HG02970 (cell line): ENCODE results near the gene ANKRD10.

Experiments
- ATAC-seq: cut with Tn5 transposase; IDR thresholded peaks from one replicate; pipeline ENCODE4 v1.9.1; 2021; ENCODE audit warnings: mild to moderate bottlenecking, moderate library complexity, moderate number of reproducible peaks; ENCODE audit not compliant: unreplicated experiment, low FRiP score

The ANKRD10 gene

GRCh38 chr13:110945928-110946570 lies 31.2 kb upstream of the ANKRD10 start:
- ATAC-seq = no peak

- no peak for ATAC-seq
These were observed 30.4 kb upstream of the ANKRD10 start for GRCh38 chr13:110944968-110945927.

DNA sequence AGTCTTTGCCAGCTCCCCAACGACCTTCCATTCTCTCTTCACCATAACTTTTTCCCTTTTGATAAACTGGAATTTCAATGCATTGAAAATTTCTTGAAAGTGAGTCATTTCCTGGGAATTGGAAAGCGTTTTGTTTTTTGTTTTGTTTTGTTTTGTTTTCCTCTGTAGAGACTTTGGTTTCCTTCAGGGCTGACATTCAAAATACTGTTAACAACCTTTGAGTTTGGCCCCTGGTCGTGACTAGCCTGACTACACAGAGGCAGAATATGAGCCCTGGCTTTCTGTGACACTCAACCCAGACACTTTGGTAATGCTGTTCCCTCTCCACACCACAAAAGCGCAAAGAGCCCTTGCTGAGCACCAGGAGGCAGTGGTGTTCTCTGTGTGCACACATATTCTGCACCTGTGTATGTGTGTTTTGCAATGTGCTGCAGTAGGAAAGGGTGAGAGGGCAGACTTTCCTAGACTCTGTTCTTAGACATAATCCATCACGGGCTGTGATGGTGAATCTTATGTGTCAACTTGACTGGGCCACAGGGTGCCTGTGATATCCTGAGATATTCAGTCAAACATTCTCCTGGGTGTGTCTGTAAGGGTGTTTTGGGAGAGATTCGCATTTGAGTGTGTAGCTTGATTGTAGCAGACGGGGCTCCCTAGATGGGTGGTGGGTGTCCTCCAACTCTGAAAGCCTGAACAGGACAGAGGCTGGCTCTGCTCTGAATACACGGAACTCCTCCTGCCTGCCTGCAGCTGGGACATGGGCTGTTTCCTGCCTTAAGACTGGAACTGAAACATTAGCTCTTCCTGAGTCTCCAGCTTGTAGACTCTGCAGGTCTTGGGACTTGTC lies 29.5 kb upstream of the ANKRD10 start:
- ATAC-seq = no peak

GRCh38 chr13:110942248-110942981 lies 27.5 kb upstream of the ANKRD10 start:
- no peak for ATAC-seq

GRCh38 chr13:110938662-110939421 lies 24.0 kb upstream of the ANKRD10 start:
- no peak for ATAC-seq

DNA sequence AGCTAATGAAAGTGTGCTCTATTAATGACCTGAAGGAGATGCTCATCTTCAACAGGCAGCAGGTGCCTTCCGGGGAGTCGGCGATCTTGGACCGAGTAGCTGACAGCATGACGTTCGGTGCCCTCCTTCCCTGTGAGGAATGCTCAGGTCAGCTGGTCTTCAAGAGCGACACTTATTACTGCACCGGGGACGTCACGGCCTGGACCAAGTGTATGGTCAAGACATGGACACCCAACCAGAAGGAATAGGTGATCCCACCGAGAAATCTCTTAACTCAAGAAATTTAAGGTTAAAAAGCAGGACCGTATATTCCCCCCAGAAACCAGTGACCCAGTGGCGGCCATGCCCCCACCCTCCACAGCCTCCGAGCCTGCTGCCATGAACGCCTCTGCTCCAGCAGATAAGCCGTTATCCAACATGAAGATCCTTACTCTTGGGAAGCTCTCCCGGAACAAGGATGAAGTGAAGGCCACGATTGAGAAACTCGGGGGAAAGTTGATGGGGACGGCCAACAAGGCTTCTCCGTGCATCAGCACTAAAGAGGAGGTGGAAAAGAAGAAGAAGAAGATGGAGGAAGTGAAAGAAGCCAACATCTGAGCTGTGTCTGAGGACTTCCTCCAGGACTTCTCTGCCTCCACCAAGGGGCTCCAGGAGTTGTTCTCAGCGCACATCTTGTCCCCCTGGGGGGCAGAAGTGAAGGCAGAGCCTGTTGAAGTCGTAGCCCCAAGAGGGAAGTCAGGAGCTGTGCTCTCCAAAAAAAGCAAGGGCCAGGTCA lies 22.8 kb upstream of the ANKRD10 start:
- ATAC-seq = no peak

DNA sequence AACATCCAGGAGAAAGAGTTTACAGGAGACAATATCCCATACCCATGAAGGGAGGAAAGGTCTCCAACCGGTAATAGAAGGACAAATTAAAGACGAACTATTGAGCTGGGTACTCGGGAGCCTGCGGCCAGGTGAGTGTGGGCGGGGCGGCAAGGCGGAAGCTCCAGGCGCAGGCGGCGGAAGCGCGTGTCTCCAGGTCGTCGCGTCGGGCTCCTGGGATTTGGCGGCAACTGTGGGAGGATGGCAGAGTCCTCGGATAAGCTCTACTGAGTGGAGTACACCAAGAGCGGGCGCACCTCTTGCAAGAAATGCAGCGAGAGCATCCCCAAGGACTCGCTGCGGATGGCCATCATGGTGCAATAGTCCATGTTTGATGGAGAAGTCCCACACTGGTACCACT lies 21.6 kb upstream of the ANKRD10 start:
- no peak for ATAC-seq

DNA sequence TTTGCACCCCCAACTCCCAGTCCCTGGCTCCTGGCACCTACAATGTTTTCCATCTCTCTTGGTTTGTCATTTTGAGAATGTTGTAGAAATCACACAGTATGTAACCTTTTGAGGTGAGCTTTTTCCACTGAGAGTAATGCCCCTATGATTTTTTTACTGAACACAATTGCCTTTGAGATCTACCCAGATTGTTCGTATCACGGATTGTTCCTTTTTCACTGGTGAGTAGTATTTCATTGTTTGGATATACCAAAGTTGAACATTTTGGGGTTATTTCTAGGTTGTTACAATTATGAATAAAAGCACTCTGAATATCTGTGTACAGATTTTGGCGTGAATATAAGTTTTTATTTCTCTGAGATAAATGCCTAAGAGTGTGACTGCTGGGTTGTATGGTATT lies 17.7 kb upstream of the ANKRD10 start:
- no peak for ATAC-seq

DNA sequence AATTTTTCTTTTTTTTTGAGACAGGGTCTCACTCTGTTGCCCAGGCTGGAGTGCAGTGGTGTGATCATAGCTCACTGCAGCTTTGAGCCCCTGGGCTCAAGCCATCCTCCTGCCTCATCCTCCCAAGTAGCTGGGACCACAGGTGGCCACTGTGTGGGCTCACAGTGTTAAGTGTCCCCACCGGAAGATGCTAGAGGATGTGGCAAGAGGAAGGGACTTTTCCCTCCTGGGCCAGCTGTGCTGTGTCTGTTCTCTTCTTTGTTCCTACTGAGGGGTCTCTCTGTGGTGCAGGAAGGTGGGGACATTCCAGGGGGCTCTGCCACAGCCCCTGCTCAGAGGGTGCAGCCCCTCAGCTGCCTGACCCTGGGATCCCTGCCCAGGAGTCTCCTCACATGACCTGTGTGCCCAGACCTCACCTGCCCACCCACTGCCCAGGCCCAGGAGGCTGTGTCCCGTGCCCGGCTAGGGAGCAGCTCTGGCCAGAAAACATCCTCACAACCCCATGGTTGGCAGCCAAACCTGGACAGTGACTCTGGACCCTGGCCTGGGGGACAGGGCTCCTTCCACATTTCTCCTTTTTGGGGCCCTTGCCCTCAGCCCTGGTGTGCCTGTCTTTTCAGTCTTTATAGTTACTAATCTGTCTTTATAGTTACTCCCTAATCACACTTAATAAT lies 14.4 kb upstream of the ANKRD10 start:
- ATAC-seq = no peak

DNA sequence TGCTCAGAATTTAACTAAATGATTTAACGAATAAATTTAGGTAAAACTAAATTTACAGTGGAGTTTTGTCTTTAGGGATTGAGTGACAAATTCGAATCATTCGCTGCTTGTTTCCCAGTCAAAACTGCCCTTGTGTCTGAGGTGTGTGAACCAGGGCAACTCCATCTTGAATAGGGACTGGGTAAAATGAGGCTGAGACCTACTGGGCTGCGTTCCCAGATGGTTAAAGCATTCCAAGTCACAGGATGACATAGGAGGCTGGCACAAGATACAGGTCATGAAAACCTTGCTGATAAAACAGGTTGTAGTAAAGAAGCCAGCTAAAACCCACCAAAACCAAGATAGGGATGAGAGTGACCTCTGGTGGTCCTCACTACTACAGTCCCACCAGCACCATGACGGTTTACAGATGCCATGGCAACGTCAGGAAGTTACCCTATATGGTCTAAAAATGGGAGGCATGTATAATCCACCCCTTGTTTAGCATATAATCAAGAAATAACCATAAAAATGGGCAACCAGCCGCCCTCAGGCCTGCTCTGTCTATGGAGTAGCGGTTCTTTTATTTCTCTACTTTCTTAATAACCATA lies 10.2 kb upstream of the ANKRD10 start:
- ATAC-seq = no peak

DNA sequence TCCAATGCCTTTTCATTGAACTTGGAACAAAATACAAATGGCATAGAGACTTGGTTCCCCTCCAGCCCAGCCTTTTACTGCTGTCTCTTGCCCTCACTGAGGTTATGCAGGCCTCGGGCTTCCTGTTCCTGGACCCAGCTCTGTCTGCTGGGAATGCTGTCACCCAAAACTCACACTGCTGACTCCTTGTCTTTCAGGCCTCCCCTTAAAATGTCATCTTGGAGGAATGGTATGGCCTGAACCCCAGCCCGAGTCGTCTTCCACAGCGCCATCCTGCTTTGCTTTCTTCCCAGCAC lies 9.7 kb upstream of the ANKRD10 start:
- ATAC-seq = no peak

- ATAC-seq = no peak
These were observed 9.1 kb upstream of the ANKRD10 start for GRCh38 chr13:110923777-110924638.

DNA sequence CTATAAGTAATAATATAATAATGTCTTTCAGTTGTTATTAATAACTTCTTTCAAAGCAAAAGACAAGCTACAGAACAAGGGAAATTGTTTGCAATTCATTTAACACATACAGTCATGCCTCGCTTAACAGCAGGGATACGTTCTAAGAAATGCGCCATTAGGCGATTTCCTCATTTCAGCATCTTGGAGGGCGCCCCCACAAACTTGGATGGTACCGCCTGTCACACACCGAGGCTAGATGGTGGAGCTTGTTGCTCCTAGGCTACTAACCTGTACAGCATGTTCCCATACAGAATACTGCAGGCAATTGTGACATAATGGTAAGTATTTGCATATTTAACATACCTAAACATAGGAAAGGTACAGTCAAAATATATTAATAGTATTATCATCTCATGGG lies 8.2 kb upstream of the ANKRD10 start:
- ATAC-seq = no peak

GRCh38 chr13:110922506-110922905 lies 7.6 kb upstream of the ANKRD10 start:
- ATAC-seq = no peak

GRCh38 chr13:110921695-110922094 lies 6.8 kb upstream of the ANKRD10 start:
- ATAC-seq = no peak

- ATAC-seq = no peak
These were observed 6.3 kb upstream of the ANKRD10 start for GRCh38 chr13:110921209-110921608.

DNA sequence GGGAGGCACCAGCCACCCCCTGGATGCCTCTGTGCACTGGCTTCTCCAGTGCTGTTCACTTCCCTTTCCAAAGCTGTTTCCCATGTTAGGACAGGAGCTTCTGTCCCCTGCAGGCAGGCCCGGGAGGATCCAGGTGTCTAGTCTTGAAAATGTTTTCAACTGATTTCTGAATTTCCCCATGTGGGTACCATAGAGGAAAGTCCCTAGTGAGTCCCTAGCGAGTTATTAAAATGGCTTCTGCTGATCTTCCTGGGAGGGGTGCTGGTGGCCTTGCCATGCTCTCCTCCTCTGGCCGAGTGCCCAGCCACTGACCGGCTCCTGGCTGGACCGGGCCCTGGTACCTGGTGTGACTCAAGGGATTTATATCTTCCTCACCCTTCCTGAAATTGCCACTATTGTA lies 5.2 kb upstream of the ANKRD10 start:
- no peak for ATAC-seq
